Trophoblast cell (in vitro differentiated cells and primary cell): ENCODE data around the gene DNAJC18.
"Not testable (repeated sequence)": the region's sequence is repeated elsewhere in the genome, so short reads cannot be mapped to it uniquely, and the experiment has no call there.

Experiments used
- DNase-seq, 2 donors: peaks; one replicate each; pipeline ENCODE4 v3.0.0-alpha.2; 2016
- H2AFZ ChIP-seq: 2 replicates; pipeline ENCODE4 v1.6.1; 2013; ENCODE audit warnings: low read length, moderate library complexity, mild to moderate bottlenecking; ENCODE audit not compliant: insufficient read depth, poor library complexity
- H2AK5ac ChIP-seq: 2 replicates; pipeline ENCODE4 v1.6.1; 2013; ENCODE audit warnings: mild to moderate bottlenecking, low read length
- H2BK120ac ChIP-seq: 2 replicates; pipeline ENCODE4 v1.6.1; 2013; ENCODE audit warnings: low read length, mild to moderate bottlenecking, moderate library complexity; ENCODE audit not compliant: insufficient read depth, poor library complexity
- H2BK12ac ChIP-seq: 2 replicates; pipeline ENCODE4 v1.6.1; 2013; ENCODE audit warnings: mild to moderate bottlenecking, low read length, moderate library complexity
- H2BK5ac ChIP-seq: 2 replicates; pipeline ENCODE4 v1.6.1; 2013; ENCODE audit warnings: low read length, low read depth, moderate library complexity, mild to moderate bottlenecking; ENCODE audit not compliant: poor library complexity
- H3K14ac ChIP-seq: 2 replicates; pipeline ENCODE4 v1.6.1; 2013; ENCODE audit warnings: mild to moderate bottlenecking, low read length
- H3K18ac ChIP-seq: 2 replicates; pipeline ENCODE4 v1.6.1; 2013; ENCODE audit warnings: mild to moderate bottlenecking, low read length
- H3K23ac ChIP-seq: 2 replicates; pipeline ENCODE4 v1.6.1; 2013; ENCODE audit warnings: low read length
- H3K27ac ChIP-seq: 2 replicates; pipeline ENCODE4 v1.5.1; 2013; ENCODE audit warnings: low read depth, mild to moderate bottlenecking, inconsistent platforms, low read length, moderate library complexity
- H3K27me3 ChIP-seq: 2 replicates; pipeline ENCODE4 v1.6.1; 2013; ENCODE audit warnings: inconsistent platforms, mild to moderate bottlenecking, low read length, moderate library complexity; ENCODE audit not compliant: insufficient read depth
- H3K36me3 ChIP-seq, 2 experiments: 1 replicate in 1 of 2; 2 replicates in 1 of 2; pipeline ENCODE4 v1.6.1; 2013; ENCODE audit warnings: low read length in 2 of 2, mild to moderate bottlenecking in 2 of 2, moderate library complexity in 1 of 2; ENCODE audit not compliant: insufficient read depth in 2 of 2, control insufficient read depth in 1 of 2
- H3K4ac ChIP-seq: 2 replicates; pipeline ENCODE4 v1.6.1; 2013; ENCODE audit warnings: low read depth, mild to moderate bottlenecking, low read length, moderate library complexity
- H3K4me1 ChIP-seq, 2 experiments: 1 replicate in 1 of 2; 2 replicates in 1 of 2; pipeline ENCODE4 v1.6.1; 2013; ENCODE audit warnings: low read length in 2 of 2, mild to moderate bottlenecking in 2 of 2, moderate library complexity in 1 of 2; ENCODE audit not compliant: insufficient read depth in 2 of 2, control insufficient read depth in 1 of 2
- H3K4me2 ChIP-seq: 2 replicates; pipeline ENCODE4 v1.6.1; 2013; ENCODE audit warnings: inconsistent platforms, mild to moderate bottlenecking, low read length, moderate library complexity
- H3K4me3 ChIP-seq: 2 replicates; pipeline ENCODE4 v1.5.1; 2013; ENCODE audit warnings: mild to moderate bottlenecking, low read depth, low read length, inconsistent platforms
- H3K79me1 ChIP-seq: one replicate; pipeline ENCODE4 v1.6.1; 2013; ENCODE audit warnings: low read length
- H3K79me2 ChIP-seq: 2 replicates; pipeline ENCODE4 v1.6.1; 2013; ENCODE audit warnings: low read length, mild to moderate bottlenecking; ENCODE audit not compliant: control insufficient read depth, insufficient read depth, poor library complexity
- H3K9ac ChIP-seq: 2 replicates; pipeline ENCODE4 v1.6.1; 2013; ENCODE audit warnings: mild to moderate bottlenecking, low read length
- H3K9me3 ChIP-seq: 2 replicates; pipeline ENCODE4 v1.6.1; 2013; ENCODE audit warnings: low read depth, mild to moderate bottlenecking, control low read depth, inconsistent platforms, low read length; ENCODE audit not compliant: insufficient read depth
- H4K12ac ChIP-seq: 2 replicates; pipeline ENCODE4 v1.6.1; 2013; ENCODE audit warnings: low read depth, mild to moderate bottlenecking, low read length, moderate library complexity
- H4K8ac ChIP-seq: 2 replicates; pipeline ENCODE4 v1.6.1; 2013; ENCODE audit warnings: low read depth, mild to moderate bottlenecking, low read length, moderate library complexity
- H4K91ac ChIP-seq: one replicate; pipeline ENCODE4 v1.6.1; 2013; ENCODE audit warnings: low read depth, mild to moderate bottlenecking, low read length, moderate library complexity
- WGBS: extraction: QIAGEN DNeasy Blood & Tissue Kit; methylation state at CpG from one replicate; pipeline ENCODE4 v1.1.7; 2013; ENCODE audit warnings: missing lambda C conversion rate; ENCODE audit not compliant: insufficient read length, insufficient coverage; ENCODE audit errors: extremely low coverage; 5-methylcytosine and 5-hydroxymethylcytosine counted together

DNAJC18 gene

DNA sequence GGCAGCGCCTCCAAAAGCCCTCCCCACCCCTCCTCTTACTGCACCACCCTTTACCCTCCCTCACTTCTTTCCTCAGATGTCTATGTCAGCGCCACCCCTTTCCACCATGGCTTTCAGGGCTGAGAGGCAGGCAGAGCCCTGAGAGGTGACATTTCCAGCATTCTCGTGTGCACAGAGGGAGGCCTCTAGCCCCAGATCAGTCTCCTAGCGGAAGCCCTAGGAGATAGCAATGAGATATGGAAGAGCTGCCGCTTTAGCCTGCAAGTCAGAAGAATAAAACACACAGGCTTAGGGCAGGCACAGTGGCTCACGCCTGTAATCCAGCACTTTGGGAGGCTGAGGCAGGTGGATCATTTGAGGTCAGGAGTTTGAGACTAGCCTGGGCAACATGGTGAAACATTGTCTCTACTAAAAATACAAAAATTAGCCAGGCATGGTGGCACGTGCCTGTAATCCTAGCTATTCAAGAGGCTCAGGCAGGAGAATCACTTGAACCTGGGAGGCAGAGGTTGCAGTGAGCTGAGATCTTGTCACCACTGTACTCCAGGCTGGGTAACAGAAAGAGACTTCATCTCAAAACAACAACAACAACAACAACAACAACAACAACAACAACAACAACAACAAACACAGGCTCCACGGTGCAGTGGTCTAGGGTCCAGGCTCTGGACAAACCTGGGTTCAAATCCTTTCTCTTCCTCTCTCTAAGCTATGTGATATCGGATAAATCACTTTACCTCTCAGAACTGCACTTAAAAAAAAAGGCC lies 39.5 kb upstream of the DNAJC18 start:
- not testable (repeated sequence) for H2AFZ ChIP-seq, H4K8ac ChIP-seq, DNase-seq, H4K91ac ChIP-seq, H3K4me3 ChIP-seq, H4K12ac ChIP-seq, H3K79me1 ChIP-seq, H3K79me2 ChIP-seq, H3K23ac ChIP-seq, H3K9me3 ChIP-seq, H3K14ac ChIP-seq, H3K18ac ChIP-seq, H2BK5ac ChIP-seq, H3K27ac ChIP-seq, H2BK12ac ChIP-seq, H2BK120ac ChIP-seq, H3K4me1 ChIP-seq, H3K36me3 ChIP-seq, H2AK5ac ChIP-seq, H3K27me3 ChIP-seq, H3K4ac ChIP-seq, H3K9ac ChIP-seq, H3K4me2 ChIP-seq
- WGBS = no CpG with 5 or more reads among the region's 9 CpGs

DNA sequence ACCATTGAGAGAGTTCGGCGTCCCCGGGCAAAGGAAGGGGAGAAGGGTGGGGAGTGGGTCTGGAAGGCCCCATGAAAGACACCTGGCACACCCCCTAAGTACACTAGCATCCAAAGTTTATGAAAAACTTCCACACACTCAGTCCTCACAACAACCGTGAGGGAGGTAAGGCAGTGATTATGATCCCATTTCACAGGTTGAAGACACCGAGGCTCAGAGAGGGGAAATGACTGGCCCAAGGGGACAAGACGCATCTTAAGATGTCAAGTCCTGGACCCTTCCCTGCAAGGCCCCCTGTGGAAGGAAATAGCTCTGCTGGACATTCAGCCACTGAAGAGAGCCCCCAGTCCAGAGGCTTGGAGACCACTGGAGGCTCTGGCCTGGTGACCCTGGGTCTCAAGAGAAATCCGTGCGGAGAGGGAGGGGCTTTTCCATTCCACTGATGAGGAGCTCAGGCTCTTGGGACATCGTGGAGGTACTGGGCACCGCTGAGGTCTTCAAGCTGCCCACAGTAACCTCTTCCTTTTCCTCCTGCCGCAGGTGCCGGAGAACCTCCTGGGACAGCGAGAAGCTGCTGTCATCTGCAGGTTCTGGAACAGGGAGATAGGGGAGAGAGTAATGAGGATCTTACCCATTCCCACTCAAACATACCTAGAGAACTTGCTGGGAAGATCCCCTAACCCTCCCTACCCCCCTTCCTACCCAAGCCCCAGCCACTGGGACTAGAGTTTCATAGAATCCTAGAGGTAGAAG lies 36.7 kb upstream of the DNAJC18 start:
- no peak overlapping the region for H2AFZ ChIP-seq
- no peak overlapping the region for H3K4me2 ChIP-seq
- H2BK5ac ChIP-seq = no peak overlapping the region
- H3K4me1 ChIP-seq = peaks cover 6 to 7% of the 10 kb centered on the region in 2 experiments
- no peaks in the 10 kb centered on the region for H3K27me3 ChIP-seq
- no peak overlapping the region for H4K8ac ChIP-seq
- no peak overlapping the region for H3K18ac ChIP-seq
- H3K14ac ChIP-seq = no peak overlapping the region
- no peak for DNase-seq
- no peak overlapping the region for H4K12ac ChIP-seq
- H3K36me3 ChIP-seq = no peaks in the 10 kb centered on the region
- no peak overlapping the region for H2BK12ac ChIP-seq
- no peak overlapping the region for H4K91ac ChIP-seq
- WGBS = no CpG with 5 or more reads among the region's 13 CpGs
- H3K9me3 ChIP-seq = peaks cover 2% of the 10 kb centered on the region
- H3K79me1 ChIP-seq = no peaks in the 10 kb centered on the region
- no peak overlapping the region for H2AK5ac ChIP-seq
- no peak overlapping the region for H3K23ac ChIP-seq
- no peaks in the 10 kb centered on the region for H3K79me2 ChIP-seq
- no peak overlapping the region for H3K4ac ChIP-seq
- no peak overlapping the region for H3K27ac ChIP-seq
- H3K4me3 ChIP-seq = no peak overlapping the region
- H2BK120ac ChIP-seq = no peak overlapping the region
- H3K9ac ChIP-seq = no peak overlapping the region

DNA sequence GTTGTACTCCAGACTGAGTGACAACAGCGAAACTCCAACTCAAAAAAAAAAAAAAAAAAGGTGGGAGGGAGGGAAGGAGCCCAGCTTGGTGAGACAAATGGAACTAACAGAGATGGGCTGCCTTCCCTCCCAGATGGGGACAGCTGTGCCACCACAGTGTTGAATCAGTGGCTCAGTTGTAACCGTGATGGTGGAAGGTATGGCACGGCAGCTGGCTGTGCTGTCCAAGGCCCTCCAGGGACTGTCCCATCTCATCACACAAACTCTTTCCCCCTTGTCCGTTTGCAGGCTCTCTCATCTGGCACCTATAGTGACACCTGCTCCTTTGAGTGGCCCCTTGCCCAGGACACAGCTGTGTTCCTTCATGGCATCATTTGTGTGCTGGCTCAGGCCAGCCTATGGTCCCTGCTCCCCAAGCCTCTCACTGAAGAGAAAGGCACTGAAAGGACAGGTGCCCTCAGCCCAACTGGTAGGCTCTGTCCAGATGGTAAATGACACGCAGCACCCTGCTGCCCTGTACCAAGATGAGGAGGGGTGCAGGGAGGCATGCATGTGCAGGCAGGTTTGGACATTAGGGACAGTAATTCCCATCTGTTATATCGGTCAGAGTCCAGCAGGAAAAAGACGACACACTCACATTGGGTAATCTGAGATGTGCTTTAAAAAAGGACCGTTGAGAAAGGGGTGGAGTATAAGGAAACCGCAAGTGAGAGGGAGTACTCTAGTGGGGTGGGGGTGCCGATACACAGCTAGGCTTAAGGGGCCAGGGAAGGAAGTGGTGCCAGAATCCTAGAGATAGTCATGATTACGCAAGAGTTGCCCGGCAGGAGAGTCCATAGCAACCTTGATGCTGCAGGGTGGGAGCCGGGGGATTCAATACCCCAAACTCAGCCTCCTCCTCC lies 35.8 kb upstream of the DNAJC18 start:
- H3K23ac ChIP-seq = no peak overlapping the region
- H3K18ac ChIP-seq = no peak overlapping the region
- H3K14ac ChIP-seq = no peak overlapping the region
- no peak overlapping the region for H3K4me2 ChIP-seq
- no peak overlapping the region for H2AK5ac ChIP-seq
- H2BK5ac ChIP-seq = no peak overlapping the region
- no peak for DNase-seq
- H3K4me1 ChIP-seq = peaks cover 6 to 7% of the 10 kb centered on the region in 2 experiments
- H3K79me2 ChIP-seq = no peaks in the 10 kb centered on the region
- no peaks in the 10 kb centered on the region for H3K36me3 ChIP-seq
- no peaks in the 10 kb centered on the region for H3K79me1 ChIP-seq
- peaks cover 2% of the 10 kb centered on the region for H3K9me3 ChIP-seq
- H2BK12ac ChIP-seq = no peak overlapping the region
- no peak overlapping the region for H2BK120ac ChIP-seq
- H3K9ac ChIP-seq = no peak overlapping the region
- no CpG with 5 or more reads among the region's 13 CpGs for WGBS
- no peak overlapping the region for H4K12ac ChIP-seq
- no peak overlapping the region for H3K27ac ChIP-seq
- H3K4ac ChIP-seq = no peak overlapping the region
- H3K27me3 ChIP-seq = no peaks in the 10 kb centered on the region
- no peak overlapping the region for H4K91ac ChIP-seq
- H4K8ac ChIP-seq = no peak overlapping the region
- H2AFZ ChIP-seq = no peak overlapping the region
- no peak overlapping the region for H3K4me3 ChIP-seq

DNA sequence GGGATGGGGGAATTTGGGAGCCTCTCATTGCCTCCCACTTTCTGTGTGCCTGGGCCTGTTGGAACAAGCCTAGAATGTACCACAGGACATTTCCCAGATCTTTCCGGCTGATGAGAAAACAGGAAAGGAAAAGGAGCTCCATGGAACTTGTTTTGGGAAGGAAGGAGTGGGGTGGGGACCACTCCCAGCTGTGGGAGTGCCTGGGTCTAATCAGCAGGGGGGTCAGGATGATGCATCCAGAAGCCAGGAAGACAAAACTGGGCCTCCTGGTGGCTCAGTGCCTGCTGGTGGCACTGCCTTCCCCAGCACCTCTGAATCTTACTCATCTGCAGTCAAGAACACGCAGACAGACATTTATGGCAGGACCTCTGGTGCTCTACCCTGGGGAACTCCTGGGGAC lies 34.2 kb upstream of the DNAJC18 start:
- no peak overlapping the region for H3K4me3 ChIP-seq
- peak overlapping the region; percentile 34 for H2BK120ac ChIP-seq
- H2AFZ ChIP-seq = peak overlapping the region; percentile 23
- H2BK12ac ChIP-seq = no peak overlapping the region
- H3K4me2 ChIP-seq = no peak overlapping the region
- no peak overlapping the region for H4K12ac ChIP-seq
- H4K91ac ChIP-seq = no peak overlapping the region
- H3K4ac ChIP-seq = no peak overlapping the region
- H2BK5ac ChIP-seq = no peak overlapping the region
- H3K36me3 ChIP-seq = no peaks in the 10 kb centered on the region
- no peaks in the 10 kb centered on the region for H3K27me3 ChIP-seq
- no CpG with 5 or more reads among the region's 2 CpGs for WGBS
- DNase-seq = no peak
- no peaks in the 10 kb centered on the region for H3K79me1 ChIP-seq
- peaks cover 2% of the 10 kb centered on the region for H3K9me3 ChIP-seq
- H3K14ac ChIP-seq = no peak overlapping the region
- no peak overlapping the region for H3K9ac ChIP-seq
- no peak overlapping the region for H3K27ac ChIP-seq
- H3K18ac ChIP-seq = no peak overlapping the region
- no peak overlapping the region for H2AK5ac ChIP-seq
- H3K23ac ChIP-seq = no peak overlapping the region
- H3K79me2 ChIP-seq = no peaks in the 10 kb centered on the region
- no peak overlapping the region for H4K8ac ChIP-seq
- H3K4me1 ChIP-seq = peaks cover 6 to 7% of the 10 kb centered on the region in 2 experiments
